Epithelial cell of esophagus (primary cell): ENCODE results near the gene DISP3.

Experiments
- DNase-seq: peaks from one replicate; pipeline ENCODE4 v3.0.0; 2010; ENCODE audit warnings: low read depth
- H3K4me3 ChIP-seq: 2 replicates; pipeline ENCODE4 v1.5.1; 2011; ENCODE audit warnings: mild to moderate bottlenecking, low read length, control low read depth
- TF ChIP-seq, protein P1 (sequence below): IDR thresholded peaks from 2 replicates; pipeline ENCODE4 v1.5.1; 2011; ENCODE audit warnings: low read depth, mild to moderate bottlenecking, low read length, control low read depth, inconsistent platforms; ENCODE audit not compliant: insufficient read depth; ENCODE audit errors: missing control alignments

The DISP3 gene

DNA sequence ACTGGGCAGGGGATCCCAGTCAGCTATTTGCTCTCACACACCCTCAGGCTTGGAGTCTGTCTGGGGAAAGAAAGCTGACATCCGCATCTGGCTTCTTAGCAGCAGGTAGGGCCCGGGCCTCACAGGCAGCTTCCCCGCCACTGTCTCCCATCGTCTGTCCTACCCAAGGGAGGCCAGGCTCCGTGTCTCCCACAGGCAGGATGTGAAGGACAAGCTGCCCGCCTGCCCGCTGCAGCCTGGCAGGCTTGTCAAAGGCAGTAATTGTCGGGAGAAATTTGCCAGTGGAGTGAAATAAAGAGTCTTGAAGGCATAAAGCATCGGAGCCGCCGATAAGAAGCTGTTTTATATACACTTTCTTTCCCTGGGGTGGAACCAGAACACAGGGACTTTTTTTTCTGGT lies 44.0 kb upstream of the DISP3 start:
- no peak for DNase-seq
- no peak overlapping the region for H3K4me3 ChIP-seq
- TF ChIP-seq, protein P1, sequence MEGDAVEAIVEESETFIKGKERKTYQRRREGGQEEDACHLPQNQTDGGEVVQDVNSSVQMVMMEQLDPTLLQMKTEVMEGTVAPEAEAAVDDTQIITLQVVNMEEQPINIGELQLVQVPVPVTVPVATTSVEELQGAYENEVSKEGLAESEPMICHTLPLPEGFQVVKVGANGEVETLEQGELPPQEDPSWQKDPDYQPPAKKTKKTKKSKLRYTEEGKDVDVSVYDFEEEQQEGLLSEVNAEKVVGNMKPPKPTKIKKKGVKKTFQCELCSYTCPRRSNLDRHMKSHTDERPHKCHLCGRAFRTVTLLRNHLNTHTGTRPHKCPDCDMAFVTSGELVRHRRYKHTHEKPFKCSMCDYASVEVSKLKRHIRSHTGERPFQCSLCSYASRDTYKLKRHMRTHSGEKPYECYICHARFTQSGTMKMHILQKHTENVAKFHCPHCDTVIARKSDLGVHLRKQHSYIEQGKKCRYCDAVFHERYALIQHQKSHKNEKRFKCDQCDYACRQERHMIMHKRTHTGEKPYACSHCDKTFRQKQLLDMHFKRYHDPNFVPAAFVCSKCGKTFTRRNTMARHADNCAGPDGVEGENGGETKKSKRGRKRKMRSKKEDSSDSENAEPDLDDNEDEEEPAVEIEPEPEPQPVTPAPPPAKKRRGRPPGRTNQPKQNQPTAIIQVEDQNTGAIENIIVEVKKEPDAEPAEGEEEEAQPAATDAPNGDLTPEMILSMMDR, result no peak

GRCh38 chr1:11438996-11439395 lies 40.0 kb upstream of the DISP3 start:
- TF ChIP-seq, protein P1, result no peak
- no peak for DNase-seq
- no peak overlapping the region for H3K4me3 ChIP-seq

GRCh38 chr1:11441211-11441952 lies 37.6 kb upstream of the DISP3 start:
- no peak overlapping the region for H3K4me3 ChIP-seq
- no peak for DNase-seq
- TF ChIP-seq, protein P1, result no peak

GRCh38 chr1:11443043-11443442 lies 35.9 kb upstream of the DISP3 start:
- no peak overlapping the region for H3K4me3 ChIP-seq
- no peak for DNase-seq
- TF ChIP-seq, protein P1, result no peak

DNA sequence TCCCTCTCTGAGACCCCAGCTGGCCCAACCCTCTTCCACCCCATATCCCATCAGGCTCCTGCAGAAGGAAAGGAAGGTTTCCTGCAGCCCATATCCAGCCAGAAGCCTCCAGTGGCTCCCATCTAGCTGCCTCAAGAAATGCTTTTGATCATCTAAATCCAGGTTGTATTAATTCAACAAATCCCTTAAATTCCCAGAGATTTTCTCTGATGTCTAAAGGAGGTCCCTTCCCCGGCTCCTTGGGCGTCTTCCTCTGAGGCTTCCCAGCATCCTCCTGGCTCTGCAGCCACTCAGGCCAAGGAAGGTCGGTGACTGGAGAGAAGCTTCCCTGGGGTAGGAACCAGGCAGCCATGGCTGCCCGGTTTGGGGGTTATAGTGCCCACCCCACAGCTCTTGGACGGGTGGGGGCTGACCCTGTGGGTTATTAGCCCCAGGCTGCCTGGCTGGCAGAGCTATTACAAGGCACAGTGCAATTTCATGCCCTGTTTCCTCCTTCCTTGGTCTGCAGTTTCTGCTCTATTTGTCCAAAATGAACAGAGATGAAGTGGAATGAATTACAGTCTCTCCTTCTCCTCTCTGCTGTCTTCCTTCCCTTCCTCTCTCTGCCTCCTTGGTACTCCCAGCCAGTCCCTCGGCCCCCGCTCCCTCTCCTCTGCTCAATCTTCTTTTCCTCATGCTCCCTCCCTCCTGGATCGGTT lies 34.8 kb upstream of the DISP3 start:
- no peak overlapping the region for H3K4me3 ChIP-seq
- DNase-seq, result no peak
- TF ChIP-seq, protein P1, result no peak

- TF ChIP-seq, protein P1, result no peak
Measured at GRCh38 chr1:11444907-11445306, 34.0 kb upstream of the DISP3 start.

More at GRCh38 chr1:11444907-11445306, 34.0 kb upstream of the DISP3 start:
- H3K4me3 ChIP-seq, result no peak overlapping the region
- DNase-seq, result no peak
